Progenitor cell of endocrine pancreas (in vitro differentiated cells): ENCODE results near the gene TMA7B. TPM values are rescaled to one million over a fixed set of nuclear protein-coding genes. Genes with fewer than 3 reads are reported as not detected.

Source experiments
- DNase-seq: peaks from one replicate; pipeline ENCODE4 v3.0.0; 2021; ENCODE audit warnings: low spot score; ENCODE audit not compliant: unreplicated experiment
- H3K27ac Mint-ChIP-seq: 2 replicates; pipeline ENCODE4 v1.8.0; 2021; ENCODE audit warnings: mild to moderate bottlenecking, moderate library complexity, mixed read lengths
- H3K27me3 Mint-ChIP-seq: 2 replicates; pipeline ENCODE4 v1.8.0; 2021; ENCODE audit warnings: mixed read lengths
- H3K36me3 Mint-ChIP-seq: 2 replicates; pipeline ENCODE4 v1.8.0; 2022; ENCODE audit warnings: mixed read lengths; ENCODE audit not compliant: insufficient read depth
- H3K4me1 Mint-ChIP-seq: 2 replicates; pipeline ENCODE4 v1.8.0; 2021; ENCODE audit warnings: low read depth, mixed read lengths
- H3K4me3 Mint-ChIP-seq: 2 replicates; pipeline ENCODE4 v1.8.0; 2021; ENCODE audit warnings: low read depth, mild to moderate bottlenecking, moderate library complexity, mixed read lengths
- H3K9me3 Mint-ChIP-seq: 2 replicates; pipeline ENCODE4 v1.8.0; 2021; ENCODE audit warnings: low read depth, mixed read lengths
- total RNA-seq: library from RNA; stranded (reverse); gene quantifications from 2 replicates; pipeline ENCODE4 v1.2.1, GENCODE V29; 2021
- TF ChIP-seq, protein P1 (sequence below): fragments of 200-600 bp; sonication (generic); IDR thresholded peaks from one replicate; pipeline ENCODE4 v1.5.0; 2021; ENCODE audit warnings: antibody characterized with exemption, mild to moderate bottlenecking; ENCODE audit not compliant: unreplicated experiment

Gene TMA7B
- total RNA-seq, 1 donor from 2014 or later: not detected

GRCh38 chr22:39954584-39955055 lies 5.6 kb upstream of the TMA7B start:
- Mint-ChIP-seq H3K9me3 (no peaks in the 10 kb centered on the region), H3K4me3 (no peak overlapping the region), H3K27ac (no peak overlapping the region), H3K36me3 (no peaks in the 10 kb centered on the region), H3K4me1 (peaks cover 4% of the 10 kb centered on the region), H3K27me3 (peaks cover 14% of the 10 kb centered on the region)
- TF ChIP-seq, protein P1, sequence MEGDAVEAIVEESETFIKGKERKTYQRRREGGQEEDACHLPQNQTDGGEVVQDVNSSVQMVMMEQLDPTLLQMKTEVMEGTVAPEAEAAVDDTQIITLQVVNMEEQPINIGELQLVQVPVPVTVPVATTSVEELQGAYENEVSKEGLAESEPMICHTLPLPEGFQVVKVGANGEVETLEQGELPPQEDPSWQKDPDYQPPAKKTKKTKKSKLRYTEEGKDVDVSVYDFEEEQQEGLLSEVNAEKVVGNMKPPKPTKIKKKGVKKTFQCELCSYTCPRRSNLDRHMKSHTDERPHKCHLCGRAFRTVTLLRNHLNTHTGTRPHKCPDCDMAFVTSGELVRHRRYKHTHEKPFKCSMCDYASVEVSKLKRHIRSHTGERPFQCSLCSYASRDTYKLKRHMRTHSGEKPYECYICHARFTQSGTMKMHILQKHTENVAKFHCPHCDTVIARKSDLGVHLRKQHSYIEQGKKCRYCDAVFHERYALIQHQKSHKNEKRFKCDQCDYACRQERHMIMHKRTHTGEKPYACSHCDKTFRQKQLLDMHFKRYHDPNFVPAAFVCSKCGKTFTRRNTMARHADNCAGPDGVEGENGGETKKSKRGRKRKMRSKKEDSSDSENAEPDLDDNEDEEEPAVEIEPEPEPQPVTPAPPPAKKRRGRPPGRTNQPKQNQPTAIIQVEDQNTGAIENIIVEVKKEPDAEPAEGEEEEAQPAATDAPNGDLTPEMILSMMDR: no peak
- no peak for DNase-seq

DNA sequence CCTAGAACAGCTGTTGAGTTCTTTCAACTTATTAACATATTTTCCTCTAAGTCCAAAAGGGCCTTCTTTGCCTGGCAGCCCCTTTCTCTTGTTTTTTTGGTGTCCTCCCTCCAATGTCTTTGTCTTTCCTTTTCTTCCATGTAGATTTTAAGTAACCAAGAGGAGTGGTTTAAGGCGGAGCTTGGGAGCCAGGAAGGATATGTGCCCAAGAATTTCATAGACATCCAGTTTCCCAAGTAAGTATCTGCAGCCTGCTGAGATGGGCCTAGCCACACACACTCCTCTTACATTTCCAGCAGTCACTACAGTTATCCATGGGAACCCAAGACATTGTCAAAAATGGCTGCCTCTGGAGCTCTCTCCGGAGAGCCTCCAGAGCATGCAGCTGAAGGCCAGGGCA lies 4.5 kb upstream of the TMA7B start:
- Mint-ChIP-seq H3K27ac (no peak overlapping the region), H3K36me3 (no peaks in the 10 kb centered on the region), H3K9me3 (no peaks in the 10 kb centered on the region), H3K4me3 (no peak overlapping the region), H3K4me1 (peaks cover 4% of the 10 kb centered on the region), H3K27me3 (peaks cover 23% of the 10 kb centered on the region)
- DNase-seq: no peak
- TF ChIP-seq, protein P1: no peak

DNA sequence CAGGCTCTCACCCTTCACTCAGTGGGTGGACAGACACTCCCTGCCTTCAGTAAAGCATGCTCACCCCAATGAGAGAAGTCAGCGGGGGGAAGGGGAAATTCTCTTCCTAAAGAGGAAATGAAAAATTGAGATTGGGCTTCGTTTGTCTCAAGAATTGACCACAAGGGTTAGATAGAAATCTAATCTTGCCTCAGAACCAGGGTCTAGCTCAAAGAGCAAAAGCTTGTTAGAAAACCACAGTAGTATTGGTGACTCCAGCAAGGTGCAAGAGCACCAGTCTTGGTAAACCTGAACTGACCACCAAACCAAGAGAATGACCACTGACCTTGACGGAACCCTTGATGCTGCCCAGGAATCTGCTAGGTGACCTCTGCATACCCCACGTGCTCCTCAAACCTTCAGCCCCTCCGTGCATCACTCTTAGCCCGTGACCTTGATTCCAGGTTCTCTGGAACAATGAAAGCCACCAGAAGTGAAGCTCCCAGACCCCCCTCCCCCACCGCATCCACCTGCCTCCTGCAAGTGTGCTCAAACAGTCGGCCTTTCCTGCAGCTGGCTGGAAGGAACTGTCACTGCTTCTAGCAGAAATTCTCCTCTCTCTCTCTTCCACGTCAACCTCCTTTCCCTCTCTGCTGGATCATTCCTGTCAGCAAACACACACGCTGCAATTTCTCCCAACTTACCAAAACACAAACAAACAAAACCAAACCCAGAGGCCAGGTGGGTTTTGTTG lies 3.1 kb upstream of the TMA7B start:
- DNase-seq: no peak
- Mint-ChIP-seq H3K4me3 (no peak overlapping the region), H3K36me3 (no peaks in the 10 kb centered on the region), H3K4me1 (peaks cover 4% of the 10 kb centered on the region), H3K27me3 (peaks cover 23% of the 10 kb centered on the region), H3K27ac (no peak overlapping the region), H3K9me3 (no peaks in the 10 kb centered on the region)
- TF ChIP-seq, protein P1: no peak

GRCh38 chr22:39958009-39958711 lies 2.0 kb upstream of the TMA7B start:
- no peak overlapping the region for H3K27ac Mint-ChIP-seq
- peaks cover 23% of the 10 kb centered on the region for H3K27me3 Mint-ChIP-seq
- no peaks in the 10 kb centered on the region for H3K9me3 Mint-ChIP-seq
- TF ChIP-seq, protein P1: no peak
- DNase-seq: no peak
- no peaks in the 10 kb centered on the region for H3K36me3 Mint-ChIP-seq
- H3K4me1 Mint-ChIP-seq: peaks cover 4% of the 10 kb centered on the region
- no peak overlapping the region for H3K4me3 Mint-ChIP-seq

GRCh38 chr22:39958949-39959639 lies 1.1 kb upstream of the TMA7B start:
- Mint-ChIP-seq H3K27me3 (peaks cover 23% of the 10 kb centered on the region), H3K9me3 (no peaks in the 10 kb centered on the region), H3K4me3 (no peak overlapping the region), H3K4me1 (peaks cover 1% of the 10 kb centered on the region), H3K27ac (no peak overlapping the region), H3K36me3 (no peaks in the 10 kb centered on the region)
- TF ChIP-seq, protein P1: no peak
- no peak for DNase-seq
